HCT116 (cell line): ENCODE measurements around the gene CDH1.

Source experiments
- EZH2 ChIP-seq: fragments of 200-600 bp; sonication (generic); IDR thresholded peaks from 2 replicates; pipeline ENCODE4 v1.6.1; 2017; ENCODE audit warnings: antibody characterized with exemption, mixed run types
- POLR2A ChIP-seq: IDR thresholded peaks from 2 replicates; pipeline ENCODE4 v1.7.0; 2011; ENCODE audit warnings: borderline replicate concordance; ENCODE audit not compliant: insufficient read depth, insufficient read length; ENCODE audit errors: extremely low read depth
- POLR2AphosphoS5 ChIP-seq: IDR thresholded peaks from 2 replicates; pipeline ENCODE4 v1.6.1; 2011; ENCODE audit warnings: mild to moderate bottlenecking, low read depth, low read length, moderate library complexity
- RAD21 ChIP-seq: IDR thresholded peaks from 2 replicates; pipeline ENCODE4 v1.6.1; 2012; ENCODE audit warnings: low read depth, mild to moderate bottlenecking
- REST ChIP-seq: IDR thresholded peaks from 2 replicates; pipeline ENCODE4 v1.6.1; 2012; ENCODE audit warnings: low read depth
- SP1 ChIP-seq: IDR thresholded peaks from 2 replicates; pipeline ENCODE4 v1.6.1; 2012; ENCODE audit warnings: low read depth
- TF ChIP-seq, protein P1 (sequence below): IDR thresholded peaks from 2 replicates; pipeline ENCODE4 v1.6.1; 2012
- TF ChIP-seq, protein P2 (sequence below), 3 experiments: fragments of 200-600 bp in 1 of 3; sonication (generic) in 1 of 3; IDR thresholded peaks in 2 of 3; conservative IDR thresholded peaks in 1 of 3; 2 replicates each; pipeline ENCODE4 v1.5.1; 2012 to 2017; ENCODE audit warnings: low read depth in 2 of 3, low read length in 2 of 3, antibody characterized with exemption in 1 of 3, borderline replicate concordance in 1 of 3, control low read depth in 1 of 3, mild to moderate bottlenecking in 1 of 3, mixed read lengths in 1 of 3, mixed run types in 1 of 3, moderate library complexity in 1 of 3; ENCODE audit not compliant: insufficient read depth in 1 of 3

DNA sequence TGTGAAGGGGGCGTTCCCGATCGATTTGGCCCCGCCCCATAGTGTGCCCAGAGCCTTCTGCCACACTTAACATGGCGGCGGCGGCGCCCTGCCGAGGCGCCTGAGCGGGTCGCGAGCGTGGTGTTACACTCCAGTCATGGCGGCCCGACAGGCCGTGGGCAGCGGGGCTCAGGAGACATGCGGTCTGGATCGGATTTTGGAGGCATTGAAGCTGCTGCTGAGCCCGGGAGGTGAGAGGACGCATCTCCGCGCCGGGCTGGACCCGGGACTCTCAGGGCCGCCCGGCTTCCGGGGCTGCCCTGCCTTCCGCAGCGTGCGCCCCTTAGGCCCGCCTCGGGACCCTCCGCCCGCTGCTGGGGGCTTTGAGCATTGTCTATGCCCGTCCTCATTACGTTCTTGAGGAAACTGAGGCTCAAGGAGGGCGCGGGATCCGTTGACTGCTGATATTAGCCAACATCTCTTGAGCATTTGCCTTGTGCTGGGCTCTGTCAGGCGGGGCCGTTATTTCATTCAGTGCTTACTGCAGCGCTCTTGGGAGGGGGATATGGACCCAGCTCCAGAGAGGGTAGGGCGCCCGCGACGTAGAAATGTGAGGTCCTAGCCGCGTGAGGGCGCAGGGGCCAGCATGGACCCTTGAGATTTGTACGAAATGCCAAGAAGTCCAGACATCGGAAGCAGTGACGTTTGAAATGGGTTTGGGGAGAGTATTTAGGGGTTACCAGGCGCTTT, 106.6 kb downstream of the CDH1 start, which contains the start of gene TANGO6:
- TF ChIP-seq, protein P1, sequence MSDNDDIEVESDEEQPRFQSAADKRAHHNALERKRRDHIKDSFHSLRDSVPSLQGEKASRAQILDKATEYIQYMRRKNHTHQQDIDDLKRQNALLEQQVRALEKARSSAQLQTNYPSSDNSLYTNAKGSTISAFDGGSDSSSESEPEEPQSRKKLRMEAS: peak; percentile 78
- TF ChIP-seq REST (no peak), POLR2AphosphoS5 (peak; percentile 90), RAD21 (peak; percentile 38; the same call in 1 of the 2 replicates), POLR2A (peak; percentile 94), SP1 (peak; percentile 55), EZH2 (no peak)
- TF ChIP-seq, protein P2, sequence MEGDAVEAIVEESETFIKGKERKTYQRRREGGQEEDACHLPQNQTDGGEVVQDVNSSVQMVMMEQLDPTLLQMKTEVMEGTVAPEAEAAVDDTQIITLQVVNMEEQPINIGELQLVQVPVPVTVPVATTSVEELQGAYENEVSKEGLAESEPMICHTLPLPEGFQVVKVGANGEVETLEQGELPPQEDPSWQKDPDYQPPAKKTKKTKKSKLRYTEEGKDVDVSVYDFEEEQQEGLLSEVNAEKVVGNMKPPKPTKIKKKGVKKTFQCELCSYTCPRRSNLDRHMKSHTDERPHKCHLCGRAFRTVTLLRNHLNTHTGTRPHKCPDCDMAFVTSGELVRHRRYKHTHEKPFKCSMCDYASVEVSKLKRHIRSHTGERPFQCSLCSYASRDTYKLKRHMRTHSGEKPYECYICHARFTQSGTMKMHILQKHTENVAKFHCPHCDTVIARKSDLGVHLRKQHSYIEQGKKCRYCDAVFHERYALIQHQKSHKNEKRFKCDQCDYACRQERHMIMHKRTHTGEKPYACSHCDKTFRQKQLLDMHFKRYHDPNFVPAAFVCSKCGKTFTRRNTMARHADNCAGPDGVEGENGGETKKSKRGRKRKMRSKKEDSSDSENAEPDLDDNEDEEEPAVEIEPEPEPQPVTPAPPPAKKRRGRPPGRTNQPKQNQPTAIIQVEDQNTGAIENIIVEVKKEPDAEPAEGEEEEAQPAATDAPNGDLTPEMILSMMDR (IDR thresholded peaks at IDR 0.05 in 2 of 3, conservative IDR thresholded peaks at IDR 0.05 in 1 of 3; ENCODE audit: borderline replicate concordance in 1 of 3, insufficient read depth in 1 of 3, low read depth in 2 of 3, low read length in 2 of 3): peak; percentile 18 to 39 (median 35); a peak in 4 of 6 replicates
